HepG2 (cell line): Measurements from ENCODE around the gene CA6. TPM values are rescaled to one million over a fixed set of nuclear protein-coding genes. Genes with fewer than 3 reads are reported as not detected.

Experiments
- EED ChIP-seq: sonication (generic); formaldehyde crosslinking; IDR thresholded peaks from 2 replicates; pipeline ENCODE4 v1.5.0; 2020; ENCODE audit warnings: mild to moderate bottlenecking, missing genetic modification reagents
- EHMT2 ChIP-seq: fragments of 200-600 bp; sonication (generic); IDR thresholded peaks from 2 replicates; pipeline ENCODE4 v1.7.0; 2017; ENCODE audit warnings: antibody characterized with exemption, low read depth, low read length, borderline replicate concordance
- ELF1 ChIP-seq: sonication (generic); formaldehyde crosslinking; IDR thresholded peaks from 2 replicates; pipeline ENCODE4 v1.4.0; 2020; ENCODE audit warnings: missing genetic modification reagents
- ELF4 ChIP-seq: sonication (generic); formaldehyde crosslinking; IDR thresholded peaks from 2 replicates; pipeline ENCODE4 v1.5.0; 2020; ENCODE audit warnings: missing genetic modification reagents, mild to moderate bottlenecking, moderate library complexity, borderline replicate concordance
- ESRRA ChIP-seq: sonication (generic); formaldehyde crosslinking; IDR thresholded peaks from 2 replicates; pipeline ENCODE4 v1.5.1; 2020; ENCODE audit warnings: mild to moderate bottlenecking, low read depth, missing genetic modification reagents
- GABPB1 ChIP-seq: IDR thresholded peaks from 2 replicates; pipeline ENCODE4 v1.6.1; 2016; ENCODE audit warnings: mild to moderate bottlenecking, missing genetic modification reagents, moderate library complexity, missing compliant biosample characterization
- JUND ChIP-seq: sonication (generic); formaldehyde crosslinking; IDR thresholded peaks from 2 replicates; pipeline ENCODE4 v1.8.0; 2022; ENCODE audit warnings: mild to moderate bottlenecking, missing genetic modification reagents
- LCORL ChIP-seq, 2 experiments: fragments of 450-650 bp in 1 of 2; sonication (generic) in 1 of 2; formaldehyde crosslinking in 1 of 2; IDR thresholded peaks; 2 replicates each; pipeline versions ENCODE4 v1.5.0 to v1.6.1; 2017 to 2020; ENCODE audit warnings: antibody characterized with exemption in 1 of 2, missing genetic modification reagents in 1 of 2
- MED1 ChIP-seq: sonication (generic); formaldehyde crosslinking; IDR thresholded peaks from 2 replicates; pipeline ENCODE4 v1.4.0; 2020; ENCODE audit warnings: missing genetic modification reagents
- MIER2 ChIP-seq: IDR thresholded peaks from 2 replicates; pipeline ENCODE4 v1.6.1; 2016; ENCODE audit warnings: missing biosample characterization, missing genetic modification reagents
- RARA ChIP-seq: IDR thresholded peaks from 2 replicates; pipeline ENCODE4 v1.6.1; 2016; ENCODE audit warnings: missing genetic modification reagents, missing compliant biosample characterization
- RELA ChIP-seq: sonication (generic); formaldehyde crosslinking; IDR thresholded peaks from 2 replicates; pipeline ENCODE4 v1.4.0; 2020; ENCODE audit warnings: missing genetic modification reagents
- SAP130 ChIP-seq: IDR thresholded peaks from 2 replicates; pipeline ENCODE4 v1.6.1; 2016; ENCODE audit warnings: low read depth
- SETDB1 ChIP-seq: sonication (generic); formaldehyde crosslinking; IDR thresholded peaks from 2 replicates; pipeline ENCODE4 v1.5.1; 2020; ENCODE audit warnings: missing genetic modification reagents, mild to moderate bottlenecking, borderline replicate concordance
- SKI ChIP-seq: fragments of 450-650 bp; IDR thresholded peaks from one replicate; pipeline ENCODE4 v1.6.1; 2018; ENCODE audit warnings: mild to moderate bottlenecking; ENCODE audit not compliant: partially characterized antibody
- SRF ChIP-seq: IDR thresholded peaks from 2 replicates; pipeline ENCODE4 v1.6.1; 2011; ENCODE audit warnings: mild to moderate bottlenecking, low read depth, low read length, moderate library complexity
- THAP11 ChIP-seq: IDR thresholded peaks from 2 replicates; pipeline ENCODE4 v1.6.1; 2016; ENCODE audit warnings: missing biosample characterization, missing genetic modification reagents
- THAP9 ChIP-seq: sonication (generic); formaldehyde crosslinking; IDR thresholded peaks from 2 replicates; pipeline ENCODE4; 2020; ENCODE audit warnings: missing genetic modification reagents, mild to moderate bottlenecking, borderline replicate concordance
- ZFX ChIP-seq: sonication (generic); formaldehyde crosslinking; IDR thresholded peaks from 2 replicates; pipeline ENCODE4 v1.4.0; 2020; ENCODE audit warnings: mild to moderate bottlenecking, low read depth, missing genetic modification reagents, moderate library complexity
- ZFY ChIP-seq: sonication (generic); formaldehyde crosslinking; IDR thresholded peaks from 2 replicates; pipeline ENCODE4 v1.4.0; 2020; ENCODE audit warnings: missing genetic modification reagents
- ZMYM4 ChIP-seq: sonication (generic); formaldehyde crosslinking; IDR thresholded peaks from 2 replicates; pipeline ENCODE4 v1.8.1; 2023; ENCODE audit warnings: mild to moderate bottlenecking, missing genetic modification reagents
- ZNF232 ChIP-seq: sonication (generic); formaldehyde crosslinking; IDR thresholded peaks from 2 replicates; pipeline ENCODE4 v1.4.0; 2020; ENCODE audit warnings: missing genetic modification reagents, borderline replicate concordance
- ZNF274 ChIP-seq: sonication (generic); formaldehyde crosslinking; IDR thresholded peaks from 2 replicates; pipeline ENCODE4 v1.5.1; 2020; ENCODE audit warnings: mild to moderate bottlenecking, missing genetic modification reagents
- ZNF430 ChIP-seq: sonication (generic); formaldehyde crosslinking; IDR thresholded peaks from 2 replicates; pipeline ENCODE4 v1.9.0; 2021; ENCODE audit warnings: mild to moderate bottlenecking, missing genetic modification reagents
- ZNF687 ChIP-seq: sonication (generic); formaldehyde crosslinking; IDR thresholded peaks from 2 replicates; pipeline ENCODE4 v1.5.1; 2020; ENCODE audit warnings: mild to moderate bottlenecking, missing genetic modification reagents, moderate library complexity
- ZNF850 ChIP-seq: sonication (generic); formaldehyde crosslinking; conservative IDR thresholded peaks from 2 replicates; pipeline ENCODE4 v1.9.0; 2021; ENCODE audit warnings: mild to moderate bottlenecking, missing genetic modification reagents
- polyA plus RNA-seq, 8 experiments: library from polyadenylated mRNA; depleted of rRNA in 3 of 8; stranded (reverse) in 7 of 8; unstranded in 1 of 8; fragments of >200 nt; fragmentation: Illumina TruSeq in 4 of 8; extraction: Trizol in 4 of 8; gene quantifications; 2 replicates each; pipeline versions ENCODE4 v1.2.1 to v1.2.3, GENCODE V29; 2011 to 2016; ENCODE audit warnings: low read depth in 4 of 8, missing spikeins in 1 of 8, mixed read lengths in 1 of 8; ENCODE audit not compliant: insufficient read depth in 1 of 8
- total RNA-seq, 5 experiments: library from RNA; depleted of rRNA; stranded (reverse); fragments of >200 nt; fragmentation: Illumina TruSeq; extraction: Trizol; gene quantifications; 2 replicates each; pipeline ENCODE4 v1.2.3, GENCODE V29; 2016; ENCODE audit warnings: low read depth in 1 of 5

The CA6 gene
- total and polyA plus RNA-seq, 2 of the 13 experiments (the other 11 are each of a cell fraction or from before 2014, with no cell fraction given): not detected

GRCh38 chr1:8947127-8947691, 1.5 kb downstream of the CA6 start (continued):
- TF ChIP-seq THAP11 (CRISPR knock-in tag) (peak; percentile 43; the same call in 1 of the 2 replicates), ZNF430 (CRISPR knock-in tag) (no peak), ELF1 (CRISPR knock-in tag) (peak; percentile 69), ZNF232 (CRISPR knock-in tag) (0 out of 2 replicates have a peak, but pooled peaks have one; percentile 54), RARA (0 out of 2 replicates have a peak, but pooled peaks have one; percentile 23), ESRRA (CRISPR knock-in tag) (peak; percentile 73; the same call in 1 of the 2 replicates), ELF4 (CRISPR knock-in tag) (no peak), ZNF274 (CRISPR knock-in tag) (no peak), MED1 (CRISPR knock-in tag) (peak; percentile 44; the same call in 1 of the 2 replicates), ZNF687 (CRISPR knock-in tag) (peak; percentile 80), SRF (no peak), THAP9 (CRISPR knock-in tag) (no peak), EHMT2 (peak; percentile 66; the same call in 1 of the 2 replicates), EED (CRISPR knock-in tag) (no peak), ZFX (CRISPR knock-in tag) (peak; percentile 47), LCORL (IDR thresholded peaks at IDR 0.05) (no peak), LCORL (CRISPR knock-in tag; IDR thresholded peaks at IDR 0.05) (0 out of 2 replicates have a peak, but pooled peaks have one; percentile 19), SETDB1 (peak; percentile 78; the same call in 1 of the 2 replicates), SAP130 (CRISPR knock-in tag) (no peak), ZNF850 (no peak), MIER2 (no peak), GABPB1 (CRISPR knock-in tag) (peak; percentile 88), JUND (CRISPR knock-in tag) (no peak), SKI (no peak), ZFY (peak; percentile 21; the same call in 1 of the 2 replicates), ZMYM4 (CRISPR knock-in tag) (0 out of 2 replicates have a peak, but pooled peaks have one; percentile 32), RELA (CRISPR knock-in tag) (no peak)
